Esophagus muscularis mucosa (tissue), 3 donors: ENCODE data around the gene CNTFR.

Experiments used
- CTCF ChIP-seq, 3 experiments: fragments of 200-600 bp in 2 of 3; fragments of 450-650 bp in 1 of 3; sonication (generic) in 2 of 3; IDR thresholded peaks; one replicate each; pipeline ENCODE4 v1.5.1; 2017 to 2019; ENCODE audit warnings: antibody characterized with exemption in 3 of 3, mild to moderate bottlenecking in 2 of 3, moderate library complexity in 1 of 3
- POLR2AphosphoS5 ChIP-seq, 2 donors: sonication (generic); formaldehyde crosslinking; IDR thresholded peaks; one replicate each; pipeline ENCODE4 v1.6.1; 2017; ENCODE audit warnings: antibody characterized with exemption in 2 of 2

GRCh38 chr9:34615132-34615531 lies 25.6 kb upstream of the CNTFR start:
- TF ChIP-seq POLR2AphosphoS5 (IDR thresholded peaks at IDR 0.05): no peak
- no peak for TF ChIP-seq CTCF (IDR thresholded peaks at IDR 0.05)
